GM08714 (cell line): Measurements from ENCODE around the gene KDM2B.
"Not testable (repeated sequence)": the region's sequence is repeated elsewhere in the genome, so short reads cannot be mapped to it uniquely, and the experiment has no call there.

Source experiments
- H3K4me3 ChIP-seq: fragments of 200-500 bp; sonication (Bioruptor generic); 2 replicates; pipeline ENCODE4 v1.5.1; 2014; ENCODE audit warnings: mild to moderate bottlenecking, low read length, inconsistent platforms
- ZNF274 ChIP-seq: IDR thresholded peaks from 2 replicates; pipeline ENCODE4 v1.6.1; 2012; ENCODE audit warnings: mild to moderate bottlenecking, low read depth, low read length

Gene KDM2B

DNA sequence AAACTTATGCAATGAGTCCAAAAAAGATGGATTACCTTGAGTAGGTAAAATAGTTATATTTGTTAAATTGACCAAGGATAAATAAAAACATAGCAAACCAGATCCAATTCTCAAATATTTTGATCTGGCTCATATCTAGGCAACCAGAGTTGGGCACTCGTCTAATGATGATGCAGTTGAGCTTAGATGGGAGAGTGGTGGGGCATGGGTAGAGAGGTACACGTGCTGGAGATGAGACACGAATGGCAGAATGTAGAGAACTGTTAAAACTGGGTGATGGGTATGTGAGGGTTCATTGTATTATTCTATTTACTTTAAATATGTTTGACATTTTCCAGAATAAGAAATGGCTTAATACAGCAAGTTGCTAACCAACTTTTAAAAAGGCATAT, 188.5 kb downstream of the KDM2B start:
- no peak overlapping the region for H3K4me3 ChIP-seq

GRCh38 chr12:121391619-121392324, 189.1 kb downstream of the KDM2B start:
- H3K4me3 ChIP-seq: no peak overlapping the region
- no peak for TF ChIP-seq ZNF274

More for the DNA sequence above, 188.5 kb downstream of the KDM2B start:
- no peak for TF ChIP-seq ZNF274

DNA sequence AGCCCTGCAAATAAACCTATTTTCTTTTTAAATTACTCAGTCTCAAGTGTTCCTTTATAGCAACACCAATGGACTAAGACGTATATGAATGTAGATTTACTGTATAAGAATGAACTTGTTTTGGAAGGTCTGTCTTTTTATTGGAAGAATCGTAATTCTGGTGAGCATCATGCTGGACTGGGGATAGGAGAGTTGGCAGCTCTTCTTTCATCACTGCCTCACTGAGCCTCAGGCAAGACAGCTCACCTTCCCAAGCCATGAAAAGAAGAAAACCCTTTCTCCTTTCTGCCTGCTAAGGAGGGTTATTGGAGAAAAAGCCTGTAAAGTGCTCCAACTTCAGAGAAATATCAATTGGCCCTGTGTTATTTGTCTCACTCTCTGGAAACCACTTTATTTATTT, 190.0 kb downstream of the KDM2B start:
- no peak for TF ChIP-seq ZNF274

GRCh38 chr12:121388421-121388981, 192.3 kb downstream of the KDM2B start:
- TF ChIP-seq ZNF274: no peak
- H3K4me3 ChIP-seq: no peak overlapping the region

More for the DNA sequence above, 190.0 kb downstream of the KDM2B start:
- no peak overlapping the region for H3K4me3 ChIP-seq

GRCh38 chr12:121384891-121385290, 195.9 kb downstream of the KDM2B start:
- not testable (repeated sequence) for H3K4me3 ChIP-seq

- no peak overlapping the region for H3K4me3 ChIP-seq
- TF ChIP-seq ZNF274: no peak
Observed at GRCh38 chr12:121383601-121384021, 197.2 kb downstream of the KDM2B start.

DNA sequence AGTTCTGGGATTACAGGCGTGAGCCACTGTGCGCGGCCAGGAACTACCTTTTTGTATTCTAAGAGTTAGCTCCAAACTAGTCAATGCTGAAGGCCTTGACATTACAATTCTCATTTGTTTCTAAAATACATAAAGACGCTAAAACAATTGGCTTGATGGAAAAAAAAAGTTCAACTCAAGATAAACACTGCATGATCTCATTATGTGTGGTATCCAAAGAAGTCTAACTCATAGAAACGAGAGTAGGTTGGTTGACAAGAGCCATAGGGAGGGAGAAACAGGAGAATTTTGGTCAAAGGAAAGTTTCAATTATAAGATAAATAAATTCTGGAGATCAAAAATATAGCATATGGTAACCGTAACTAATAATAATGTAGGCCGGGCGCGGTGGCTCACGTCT, 200.9 kb downstream of the KDM2B start:
- no peak for TF ChIP-seq ZNF274
- no peak overlapping the region for H3K4me3 ChIP-seq
